ENCODE measurements around the gene NRP1.
A peak's percentile ranks its signal among the peaks of the same experiment; 100 is the strongest.

NRP1 gene

GRCh38 chr10:33134011-33134751 lies 200.3 kb downstream of the NRP1 start:
- peak; percentile 92 for DNase-seq (ENCODE audit: low read depth)
- no peak overlapping the region for H3K4me3 ChIP-seq (ENCODE audit: control insufficient read depth, low read depth, low read length)
- TF ChIP-seq CTCF (conservative IDR thresholded peaks at IDR 0.05; ENCODE audit: control insufficient read depth, insufficient read depth, low read depth, low read length) = no peak

GRCh38 chr10:33133557-33133956 lies 200.9 kb downstream of the NRP1 start:
- no peak for DNase-seq (ENCODE audit: low read depth)
- no peak overlapping the region for H3K4me3 ChIP-seq (ENCODE audit: control insufficient read depth, low read depth, low read length)
- no peak for TF ChIP-seq CTCF (conservative IDR thresholded peaks at IDR 0.05; ENCODE audit: control insufficient read depth, insufficient read depth, low read depth, low read length)

GRCh38 chr10:33132626-33133025 lies 201.8 kb downstream of the NRP1 start:
- peak; percentile 3 for TF ChIP-seq CTCF (conservative IDR thresholded peaks at IDR 0.05; ENCODE audit: control insufficient read depth, insufficient read depth, low read depth, low read length)
- no peak for DNase-seq (ENCODE audit: low read depth)
- no peak overlapping the region for H3K4me3 ChIP-seq (ENCODE audit: control insufficient read depth, low read depth, low read length)

- TF ChIP-seq CTCF (conservative IDR thresholded peaks at IDR 0.05; ENCODE audit: control insufficient read depth, insufficient read depth, low read depth, low read length) = no peak
- peak; percentile 91 for DNase-seq (ENCODE audit: low read depth)
- no peak overlapping the region for H3K4me3 ChIP-seq (ENCODE audit: control insufficient read depth, low read depth, low read length)
Observed at GRCh38 chr10:33129996-33130386, 204.5 kb downstream of the NRP1 start.

GRCh38 chr10:33129141-33129995 lies 205.1 kb downstream of the NRP1 start:
- peak; percentile 19 for TF ChIP-seq CTCF (conservative IDR thresholded peaks at IDR 0.05; ENCODE audit: control insufficient read depth, insufficient read depth, low read depth, low read length)
- DNase-seq (ENCODE audit: low read depth) = peak; percentile 96
- no peak overlapping the region for H3K4me3 ChIP-seq (ENCODE audit: control insufficient read depth, low read depth, low read length)

GRCh38 chr10:33127622-33128021 lies 206.8 kb downstream of the NRP1 start:
- no peak overlapping the region for H3K4me3 ChIP-seq (ENCODE audit: control insufficient read depth, low read depth, low read length)
- TF ChIP-seq CTCF (conservative IDR thresholded peaks at IDR 0.05; ENCODE audit: control insufficient read depth, insufficient read depth, low read depth, low read length) = no peak
- no peak for DNase-seq (ENCODE audit: low read depth)

Measured in fibroblast of mammary gland (primary cell).